Loucy (cell line): ENCODE measurements around the gene SLC27A3.

Experiments
- H2AFZ ChIP-seq: fragments of 200-600 bp; sonication (generic); 2 replicates; pipeline ENCODE4 v1.6.0; 2016; ENCODE audit warnings: antibody characterized with exemption, mild to moderate bottlenecking, low read length, moderate library complexity
- H3F3A ChIP-seq: fragments of 200-600 bp; 2 replicates; pipeline ENCODE4 v1.6.0; 2016; ENCODE audit warnings: antibody characterized with exemption, low read depth, mild to moderate bottlenecking
- H3K27me3 ChIP-seq: fragments of 200-600 bp; sonication (generic); 2 replicates; pipeline ENCODE4 v1.6.1; 2014; ENCODE audit warnings: low read length, mild to moderate bottlenecking; ENCODE audit not compliant: insufficient read depth, poor library complexity, severe bottlenecking
- H3K36me3 ChIP-seq: fragments of 200-600 bp; sonication (generic); 2 replicates; pipeline ENCODE4 v1.6.1; 2016; ENCODE audit warnings: low read length; ENCODE audit not compliant: insufficient read depth
- H3K4me1 ChIP-seq: fragments of 200-600 bp; sonication (generic); 2 replicates; pipeline ENCODE4 v1.5.1; 2014; ENCODE audit warnings: low read length, mild to moderate bottlenecking; ENCODE audit not compliant: insufficient read depth, poor library complexity, severe bottlenecking
- H3K4me2 ChIP-seq: fragments of 200-600 bp; sonication (generic); 2 replicates; pipeline ENCODE4 v1.6.0; 2014; ENCODE audit warnings: antibody characterized with exemption, low read length, low read depth, mild to moderate bottlenecking; ENCODE audit not compliant: poor library complexity, severe bottlenecking
- H3K4me3 ChIP-seq: fragments of 200-600 bp; sonication (generic); 2 replicates; pipeline ENCODE4 v1.5.1; 2014; ENCODE audit warnings: low read length, mild to moderate bottlenecking, mixed read lengths; ENCODE audit not compliant: poor library complexity, severe bottlenecking
- H3K79me2 ChIP-seq: fragments of 200-600 bp; sonication (generic); 2 replicates; pipeline ENCODE4 v1.6.1; 2014; ENCODE audit warnings: low read length; ENCODE audit not compliant: insufficient read depth
- H3K9ac ChIP-seq: fragments of 200-600 bp; sonication (generic); 2 replicates; pipeline ENCODE4 v1.6.0; 2014; ENCODE audit warnings: mild to moderate bottlenecking, low read depth, low read length, moderate library complexity; ENCODE audit not compliant: poor library complexity, severe bottlenecking
- H3K9me2 ChIP-seq: fragments of 200-600 bp; sonication (generic); replicated peaks from 2 replicates; pipeline ENCODE4 v1.6.1; 2016; ENCODE audit warnings: low read depth, low read length, mixed read lengths
- H3K9me3 ChIP-seq: fragments of 200-600 bp; sonication (generic); 2 replicates; pipeline ENCODE4 v1.6.1; 2014; ENCODE audit warnings: mild to moderate bottlenecking, antibody characterized with exemption, low read length, low read depth; ENCODE audit not compliant: insufficient read depth
- H4K20me1 ChIP-seq: fragments of 200-600 bp; sonication (generic); 2 replicates; pipeline ENCODE4 v1.6.0; 2014; ENCODE audit warnings: antibody characterized with exemption, low read length, mild to moderate bottlenecking; ENCODE audit not compliant: insufficient read depth, poor library complexity, severe bottlenecking
- EZH2phosphoT487 ChIP-seq: fragments of 200-600 bp; IDR thresholded peaks from 2 replicates; pipeline ENCODE4 v1.6.1; 2018; ENCODE audit warnings: antibody characterized with exemption, mild to moderate bottlenecking, moderate library complexity, borderline replicate concordance
- TF ChIP-seq, protein P1 (sequence below): fragments of 200-600 bp; sonication (generic); conservative IDR thresholded peaks from 2 replicates; pipeline ENCODE4 v1.5.1; 2014; ENCODE audit warnings: mild to moderate bottlenecking, antibody characterized with exemption, low read length

SLC27A3 gene

DNA sequence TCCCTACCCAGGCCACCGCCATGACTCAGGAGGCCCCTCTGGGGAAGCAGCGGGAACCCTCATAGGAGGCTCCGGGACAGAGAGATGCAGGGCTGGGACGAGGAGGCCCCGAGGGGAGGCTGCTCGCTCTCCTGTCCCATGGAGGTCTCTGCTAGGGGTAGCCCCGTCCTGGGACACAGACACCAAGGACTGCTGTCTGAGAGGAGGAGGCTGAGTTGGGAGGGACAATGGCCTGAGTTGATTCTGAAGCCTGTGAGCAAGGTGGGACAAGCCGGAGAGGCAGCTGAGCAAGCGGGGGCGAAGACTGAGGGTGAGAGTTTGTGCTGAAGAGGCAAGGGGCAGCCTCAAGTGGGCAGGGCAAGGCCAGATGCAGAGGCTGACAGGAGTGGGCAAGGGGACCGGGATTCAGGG, 17.4 kb downstream of the SLC27A3 start:
- no peaks in the 10 kb centered on the region for H3K9me3 ChIP-seq
- H3K4me1 ChIP-seq, result no peaks in the 10 kb centered on the region
- TF ChIP-seq, protein P1, sequence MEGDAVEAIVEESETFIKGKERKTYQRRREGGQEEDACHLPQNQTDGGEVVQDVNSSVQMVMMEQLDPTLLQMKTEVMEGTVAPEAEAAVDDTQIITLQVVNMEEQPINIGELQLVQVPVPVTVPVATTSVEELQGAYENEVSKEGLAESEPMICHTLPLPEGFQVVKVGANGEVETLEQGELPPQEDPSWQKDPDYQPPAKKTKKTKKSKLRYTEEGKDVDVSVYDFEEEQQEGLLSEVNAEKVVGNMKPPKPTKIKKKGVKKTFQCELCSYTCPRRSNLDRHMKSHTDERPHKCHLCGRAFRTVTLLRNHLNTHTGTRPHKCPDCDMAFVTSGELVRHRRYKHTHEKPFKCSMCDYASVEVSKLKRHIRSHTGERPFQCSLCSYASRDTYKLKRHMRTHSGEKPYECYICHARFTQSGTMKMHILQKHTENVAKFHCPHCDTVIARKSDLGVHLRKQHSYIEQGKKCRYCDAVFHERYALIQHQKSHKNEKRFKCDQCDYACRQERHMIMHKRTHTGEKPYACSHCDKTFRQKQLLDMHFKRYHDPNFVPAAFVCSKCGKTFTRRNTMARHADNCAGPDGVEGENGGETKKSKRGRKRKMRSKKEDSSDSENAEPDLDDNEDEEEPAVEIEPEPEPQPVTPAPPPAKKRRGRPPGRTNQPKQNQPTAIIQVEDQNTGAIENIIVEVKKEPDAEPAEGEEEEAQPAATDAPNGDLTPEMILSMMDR, result no peak
- TF ChIP-seq EZH2phosphoT487, result no peak
- no peaks in the 10 kb centered on the region for H3K9me2 ChIP-seq
- H3K27me3 ChIP-seq, result no peaks in the 10 kb centered on the region
- H3K4me3 ChIP-seq, result no peak overlapping the region
- H3K36me3 ChIP-seq, result no peaks in the 10 kb centered on the region
- no peak overlapping the region for H3K4me2 ChIP-seq
- no peaks in the 10 kb centered on the region for H3K79me2 ChIP-seq
- no peak overlapping the region for H3K9ac ChIP-seq
- no peak overlapping the region for H2AFZ ChIP-seq
- H4K20me1 ChIP-seq, result no peaks in the 10 kb centered on the region
- no peaks in the 10 kb centered on the region for H3F3A ChIP-seq

DNA sequence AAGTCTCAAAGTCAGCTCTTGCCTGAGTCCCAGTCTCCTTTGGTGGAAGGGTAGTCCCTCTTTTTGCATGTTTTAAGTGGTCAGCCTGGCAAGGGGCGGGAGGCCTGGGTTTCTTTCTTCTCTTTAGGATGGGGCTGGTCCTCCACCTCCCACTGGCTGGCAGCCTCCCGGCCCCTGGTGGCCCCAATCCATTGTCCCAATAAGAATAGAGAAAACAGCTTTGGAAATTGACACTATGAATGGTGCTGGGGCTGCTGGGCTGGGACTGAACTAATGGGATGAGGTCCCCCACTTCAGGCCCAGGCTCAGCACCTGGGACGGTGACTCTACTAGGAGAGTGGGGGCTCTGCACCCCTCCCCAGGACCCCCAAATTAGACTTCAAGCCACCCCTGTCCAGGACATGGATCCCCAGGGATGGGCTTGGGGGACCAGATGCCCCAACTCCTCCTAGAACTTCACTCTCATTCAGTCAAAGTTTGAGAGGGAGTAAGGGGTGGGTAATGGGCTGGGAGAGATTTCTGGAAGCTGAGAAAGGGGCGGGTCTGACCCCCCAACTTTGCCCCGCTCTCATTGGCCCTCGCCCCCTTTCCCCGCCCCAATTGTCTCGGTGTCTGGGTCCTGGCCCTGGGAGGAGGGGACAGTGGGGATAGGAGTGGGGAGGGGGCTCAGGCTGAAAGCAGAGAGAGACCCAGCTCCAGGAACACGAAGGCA, 18.2 kb downstream of the SLC27A3 start:
- Histone ChIP-seq H2AFZ (no peak overlapping the region), H3K9ac (no peak overlapping the region), H3K4me3 (no peak overlapping the region), H3K79me2 (no peaks in the 10 kb centered on the region), H3K9me2 (no peaks in the 10 kb centered on the region), H3K4me2 (no peak overlapping the region), H3K36me3 (no peaks in the 10 kb centered on the region), H4K20me1 (no peaks in the 10 kb centered on the region), H3F3A (no peaks in the 10 kb centered on the region), H3K9me3 (no peaks in the 10 kb centered on the region), H3K4me1 (no peaks in the 10 kb centered on the region), H3K27me3 (no peaks in the 10 kb centered on the region)
- no peak for TF ChIP-seq EZH2phosphoT487
- TF ChIP-seq, protein P1, result no peak

DNA sequence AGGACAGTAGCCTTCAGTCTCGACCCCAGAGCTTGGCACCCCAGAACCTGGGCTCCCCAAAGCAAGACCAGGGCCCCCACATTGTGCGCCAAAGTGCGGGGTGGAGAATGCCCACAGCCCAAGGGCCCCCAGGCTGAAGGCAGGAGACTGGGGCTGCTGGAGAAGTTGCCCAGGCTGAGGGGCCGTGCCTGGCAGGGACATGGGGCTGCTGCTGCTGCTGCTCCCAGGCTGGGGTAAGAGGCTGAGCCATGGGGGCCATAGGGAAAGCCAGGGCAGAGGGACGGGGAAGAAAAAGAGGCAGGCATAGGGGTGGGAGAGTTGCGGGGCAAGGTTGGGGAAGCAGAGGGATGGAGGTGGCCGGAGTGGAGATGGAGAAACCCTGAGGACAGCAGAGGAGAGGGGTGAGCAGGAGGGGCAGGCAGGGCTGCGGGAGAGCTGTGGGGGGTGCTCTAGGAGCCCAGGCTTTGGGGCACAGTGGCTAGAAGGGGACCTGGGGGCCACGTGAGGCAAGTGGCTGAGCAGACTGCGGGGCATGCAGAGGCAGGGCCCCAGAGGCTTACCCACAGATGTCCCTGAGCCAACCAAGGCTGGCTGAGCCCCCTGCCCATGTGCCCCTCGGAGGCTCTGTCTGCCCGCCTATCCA, 18.9 kb downstream of the SLC27A3 start:
- H4K20me1 ChIP-seq, result no peaks in the 10 kb centered on the region
- H2AFZ ChIP-seq, result no peak overlapping the region
- TF ChIP-seq, protein P1, result no peak
- no peak for TF ChIP-seq EZH2phosphoT487
- H3K36me3 ChIP-seq, result no peaks in the 10 kb centered on the region
- no peaks in the 10 kb centered on the region for H3F3A ChIP-seq
- no peak overlapping the region for H3K4me2 ChIP-seq
- no peaks in the 10 kb centered on the region for H3K4me1 ChIP-seq
- no peaks in the 10 kb centered on the region for H3K9me3 ChIP-seq
- H3K9ac ChIP-seq, result no peak overlapping the region
- no peak overlapping the region for H3K4me3 ChIP-seq
- H3K79me2 ChIP-seq, result no peaks in the 10 kb centered on the region
- no peaks in the 10 kb centered on the region for H3K9me2 ChIP-seq
- H3K27me3 ChIP-seq, result no peaks in the 10 kb centered on the region
